ENCODE measurements around the gene CHTF18. TPM values are rescaled to one million over a fixed set of nuclear protein-coding genes. Genes with fewer than 3 reads are reported as not detected.
"Not testable (repeated sequence)": the region's sequence is repeated elsewhere in the genome, so short reads cannot be mapped to it uniquely, and the experiment has no call there.

The CHTF18 gene
- total RNA-seq, 1 donor from 2014 or later = 49.7 TPM

DNA sequence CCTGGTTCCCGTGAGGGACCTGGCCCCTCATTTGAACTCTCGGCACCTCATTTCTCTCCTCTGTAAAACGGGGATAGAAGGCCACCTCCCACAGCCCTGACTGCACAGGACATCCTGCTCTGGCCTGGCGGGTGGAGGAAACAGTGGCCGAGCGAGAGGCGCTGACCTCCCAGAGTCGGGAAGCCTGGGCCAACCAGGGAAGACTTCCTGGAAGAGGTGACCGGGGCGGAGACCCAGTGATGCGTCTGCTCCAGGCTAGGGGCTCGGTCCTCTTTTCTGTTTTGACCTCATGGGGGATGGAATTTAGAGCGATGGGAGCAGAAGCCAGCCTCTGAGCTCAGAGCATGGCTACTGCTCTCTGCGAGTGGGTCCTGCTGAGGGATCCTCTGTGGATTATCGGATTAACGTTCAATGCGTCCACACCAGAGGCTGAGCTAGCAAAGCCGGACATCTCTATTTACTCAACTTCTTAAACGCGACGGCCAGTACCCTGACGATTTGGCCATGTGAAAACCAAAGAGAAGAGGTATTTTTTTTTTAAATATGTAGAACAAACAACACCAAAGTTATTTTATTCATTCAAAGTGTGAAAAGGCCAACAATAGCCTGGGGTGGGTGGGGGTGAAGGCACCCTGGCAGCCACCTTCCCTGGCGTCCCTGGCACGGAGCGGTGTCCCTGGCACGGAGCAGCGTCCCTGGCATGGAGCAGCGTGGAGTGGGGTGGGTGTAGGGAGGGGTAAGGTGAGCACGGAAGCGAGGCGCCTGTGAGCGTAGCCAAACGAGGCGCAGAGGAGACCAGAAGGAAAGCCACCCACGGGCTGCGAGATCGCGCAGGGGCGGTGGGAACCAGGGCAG is 37.0 kb upstream of the CHTF18 start:
- DNase-seq (ENCODE audit: low read depth) = no peak
- H3K4me3 ChIP-seq (ENCODE audit: low read depth, low read length) = no peak overlapping the region
- TF ChIP-seq, protein P1, sequence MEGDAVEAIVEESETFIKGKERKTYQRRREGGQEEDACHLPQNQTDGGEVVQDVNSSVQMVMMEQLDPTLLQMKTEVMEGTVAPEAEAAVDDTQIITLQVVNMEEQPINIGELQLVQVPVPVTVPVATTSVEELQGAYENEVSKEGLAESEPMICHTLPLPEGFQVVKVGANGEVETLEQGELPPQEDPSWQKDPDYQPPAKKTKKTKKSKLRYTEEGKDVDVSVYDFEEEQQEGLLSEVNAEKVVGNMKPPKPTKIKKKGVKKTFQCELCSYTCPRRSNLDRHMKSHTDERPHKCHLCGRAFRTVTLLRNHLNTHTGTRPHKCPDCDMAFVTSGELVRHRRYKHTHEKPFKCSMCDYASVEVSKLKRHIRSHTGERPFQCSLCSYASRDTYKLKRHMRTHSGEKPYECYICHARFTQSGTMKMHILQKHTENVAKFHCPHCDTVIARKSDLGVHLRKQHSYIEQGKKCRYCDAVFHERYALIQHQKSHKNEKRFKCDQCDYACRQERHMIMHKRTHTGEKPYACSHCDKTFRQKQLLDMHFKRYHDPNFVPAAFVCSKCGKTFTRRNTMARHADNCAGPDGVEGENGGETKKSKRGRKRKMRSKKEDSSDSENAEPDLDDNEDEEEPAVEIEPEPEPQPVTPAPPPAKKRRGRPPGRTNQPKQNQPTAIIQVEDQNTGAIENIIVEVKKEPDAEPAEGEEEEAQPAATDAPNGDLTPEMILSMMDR (conservative IDR thresholded peaks at IDR 0.05; ENCODE audit: low read depth, low read length) = no peak

DNA sequence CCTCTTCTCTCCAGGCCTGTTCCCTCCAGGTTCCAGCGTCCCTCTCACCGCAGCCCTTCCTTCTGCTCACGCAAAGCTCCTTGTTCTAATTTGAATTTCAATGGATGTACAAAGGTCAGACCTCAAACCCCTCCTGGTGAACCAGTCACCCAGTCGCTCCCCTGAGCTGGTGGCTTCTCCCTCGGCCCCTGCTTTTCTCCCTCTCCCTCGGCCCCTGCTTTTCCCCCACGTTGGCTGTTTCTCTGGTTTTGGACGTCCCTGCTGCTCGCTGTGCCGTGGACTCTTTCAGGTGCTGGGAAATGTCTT is 36.5 kb upstream of the CHTF18 start:
- DNase-seq (ENCODE audit: low read depth) = no peak
- no peak overlapping the region for H3K4me3 ChIP-seq (ENCODE audit: low read depth, low read length)
- TF ChIP-seq, protein P1 (conservative IDR thresholded peaks at IDR 0.05; ENCODE audit: low read depth, low read length) = no peak

DNA sequence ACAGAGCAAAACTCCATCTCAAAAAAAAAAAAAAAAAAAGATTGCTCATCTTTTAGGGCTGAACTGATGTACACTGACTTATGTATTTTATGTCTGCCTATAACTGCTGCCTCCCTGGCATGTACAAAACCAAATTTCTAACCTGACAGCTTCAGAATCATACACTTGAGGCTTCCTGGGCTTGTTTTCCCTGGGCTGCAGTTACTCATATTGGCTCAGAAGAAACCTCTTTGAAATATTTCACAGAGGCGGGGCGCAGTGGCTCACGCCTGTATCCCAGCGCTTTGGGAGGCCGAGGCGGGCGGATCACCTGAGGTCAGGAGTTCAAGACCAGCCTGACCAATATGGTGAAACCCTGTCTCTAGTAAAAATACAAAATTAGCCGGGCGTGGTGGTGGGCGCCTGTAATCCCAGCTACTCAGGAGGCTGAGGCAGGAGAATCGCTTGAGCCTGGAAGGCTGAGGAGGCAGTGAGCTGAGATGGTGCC is 34.3 kb upstream of the CHTF18 start:
- not testable (repeated sequence) for H3K4me3 ChIP-seq (ENCODE audit: low read depth, low read length); DNase-seq (ENCODE audit: low read depth)

DNA sequence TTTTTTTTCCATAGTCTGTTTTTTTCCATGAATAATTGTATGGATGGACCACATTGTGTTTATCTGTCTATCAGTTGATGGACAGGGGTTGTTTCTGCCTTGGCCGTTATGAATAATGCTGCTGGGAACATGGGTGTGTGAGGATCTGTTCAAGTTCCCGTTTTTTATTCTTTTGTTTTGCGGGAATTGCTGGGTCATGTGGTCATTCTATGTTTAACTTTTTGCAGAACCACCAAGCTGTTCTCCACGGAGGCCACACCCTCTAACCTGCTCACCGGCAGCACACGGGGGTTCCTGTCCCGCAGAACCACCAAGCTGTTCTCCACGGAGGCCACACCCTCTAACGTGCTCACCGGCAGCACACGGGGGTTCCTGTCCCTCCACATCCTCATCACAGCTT is 33.8 kb upstream of the CHTF18 start:
- H3K4me3 ChIP-seq (ENCODE audit: low read depth, low read length) = no peak overlapping the region
- DNase-seq (ENCODE audit: low read depth) = no peak
- TF ChIP-seq, protein P1 (conservative IDR thresholded peaks at IDR 0.05; ENCODE audit: low read depth, low read length) = no peak

DNA sequence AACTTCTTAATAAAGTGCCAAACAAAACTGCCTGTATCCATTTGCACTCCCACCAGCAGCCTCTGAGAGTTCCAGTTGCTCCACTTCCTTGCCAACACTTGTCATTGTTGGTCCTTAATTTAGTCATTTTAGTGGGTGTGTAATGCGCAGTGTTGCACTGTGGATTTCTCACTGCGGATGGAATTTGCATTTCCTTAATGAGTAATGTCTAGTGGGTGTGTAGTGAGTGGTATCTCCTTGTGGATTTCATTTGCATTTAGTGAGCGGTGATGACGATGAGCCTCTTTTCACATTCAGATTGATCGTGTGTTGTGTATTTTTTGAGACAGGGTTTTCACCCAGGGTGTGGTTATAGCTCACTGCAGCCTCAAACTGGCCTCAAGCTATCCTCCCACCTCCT is 32.0 kb upstream of the CHTF18 start:
- no peak for DNase-seq (ENCODE audit: low read depth)
- TF ChIP-seq, protein P1 (conservative IDR thresholded peaks at IDR 0.05; ENCODE audit: low read depth, low read length) = no peak
- H3K4me3 ChIP-seq (ENCODE audit: low read depth, low read length) = no peak overlapping the region

DNA sequence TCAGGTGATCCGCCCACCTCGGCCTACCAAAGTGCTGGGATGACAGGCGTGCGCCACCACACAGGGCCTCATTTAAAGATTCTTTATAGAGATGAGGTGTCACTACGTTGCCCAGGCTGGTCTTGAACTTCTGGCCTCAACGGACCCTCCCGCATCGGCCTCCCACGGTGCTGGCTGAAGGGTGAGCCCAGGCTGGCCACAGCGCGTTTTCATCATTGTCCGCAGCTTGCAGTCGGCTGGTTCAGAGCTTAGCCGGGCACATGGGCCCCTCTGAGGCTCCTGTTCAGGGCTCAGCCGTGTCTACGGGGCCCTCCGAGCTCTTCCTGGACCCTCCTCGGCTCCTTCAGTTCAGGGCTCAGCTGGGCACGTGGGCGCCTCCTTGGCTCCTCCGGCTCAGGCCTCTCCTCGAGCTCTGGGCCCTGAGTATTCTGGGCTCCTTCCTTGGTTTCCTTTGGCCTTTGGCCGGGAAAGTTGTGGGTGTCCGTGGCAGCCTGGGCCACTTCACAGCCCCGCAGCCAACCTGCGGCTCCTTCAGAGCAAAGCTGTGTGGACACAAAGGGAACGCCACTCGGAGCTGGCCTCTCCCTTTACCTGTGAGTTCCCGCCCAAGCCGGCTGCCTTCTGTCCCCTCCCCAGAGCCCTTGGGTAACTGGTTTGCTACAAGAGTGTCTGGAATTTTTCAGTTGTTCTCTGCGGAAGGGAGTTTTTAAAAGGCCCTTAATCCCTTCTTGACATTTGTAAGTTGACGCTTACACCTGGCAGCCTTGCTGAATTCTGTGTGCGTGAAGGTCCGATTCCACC is 29.1 kb upstream of the CHTF18 start:
- DNase-seq (ENCODE audit: low read depth) = no peak
- TF ChIP-seq, protein P1 (conservative IDR thresholded peaks at IDR 0.05; ENCODE audit: low read depth, low read length) = no peak
- no peak overlapping the region for H3K4me3 ChIP-seq (ENCODE audit: low read depth, low read length)

DNA sequence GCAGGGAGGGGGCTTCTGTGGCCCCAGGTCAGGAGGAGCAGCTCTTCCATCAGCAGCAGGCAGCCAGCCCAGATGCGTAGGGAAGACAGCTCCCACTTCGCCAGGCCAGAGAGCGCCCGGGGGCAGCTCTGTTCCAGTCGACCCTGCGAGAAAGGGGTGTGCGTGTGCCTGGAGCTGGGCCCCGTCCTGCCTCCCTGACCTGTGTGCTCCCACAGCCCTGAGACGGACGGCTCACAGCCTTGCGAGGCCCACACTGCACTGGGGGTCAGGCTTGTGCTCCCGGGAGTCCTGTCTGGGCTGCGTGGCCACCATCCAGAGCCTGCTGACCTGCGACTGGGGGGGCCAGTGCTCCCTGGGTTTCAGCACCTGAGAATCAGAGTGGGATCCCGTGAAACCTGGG is 28.4 kb upstream of the CHTF18 start:
- H3K4me3 ChIP-seq (ENCODE audit: low read depth, low read length) = no peak overlapping the region
- DNase-seq (ENCODE audit: low read depth) = no peak
- TF ChIP-seq, protein P1 (conservative IDR thresholded peaks at IDR 0.05; ENCODE audit: low read depth, low read length) = no peak

Measured in epithelial cell of proximal tubule (primary cell).